HepG2 (cell line): Measurements from ENCODE around the gene NELL1. TPM values are rescaled to one million over a fixed set of nuclear protein-coding genes. Genes with fewer than 3 reads are reported as not detected.

Source experiments
- ATAC-seq: fragments of 200-7000 bp; cut with Tn5 transposase; 3 replicates; pipeline ENCODE4 v1.9.1; 2020; ENCODE audit warnings: mild to moderate bottlenecking, moderate library complexity
- BruUV-seq: library from RNA; stranded (reverse); fragments of 400-500 nt; replicated peaks from 2 replicates; lab custom pipeline; 2021; lab: Mats Ljungman, UMichigan
- CTCF ChIA-PET: fragments of 300-600 bp; formaldehyde crosslinking; extraction: SDS; loops from one replicate; lab custom pipeline; 2021; ENCODE audit warnings: low total read pairs, inconsistent platforms, low intra/inter-chr PET ratio; lab: Yijun Ruan, JAX
- POLR2A ChIA-PET: fragments of 350-600 bp; sonication (Branson Sonifier 250); formaldehyde crosslinking; loops from one replicate; lab custom pipeline; 2020; ENCODE audit warnings: antibody characterized with exemption, inconsistent platforms; lab: Yijun Ruan, JAX
- DNase-seq: peaks from one replicate; pipeline ENCODE4 v3.0.0-alpha.2; 2015; ENCODE audit warnings: low spot score
- FAIRE-seq: peaks from 3 replicates; lab custom pipeline; 2011; peaks lifted over from hg19 to GRCh38; lab: Jason Lieb, UNC
- H2AFZ ChIP-seq: one replicate; pipeline ENCODE4 v1.6.1; 2011; ENCODE audit warnings: low read length, inconsistent platforms
- H3K27ac ChIP-seq: fragments of 300-600 bp; 3 replicates; pipeline ENCODE4 v1.8.0; 2011; ENCODE audit warnings: mixed run types, mild to moderate bottlenecking, mixed read lengths, low read length, inconsistent platforms; ENCODE audit not compliant: insufficient read depth; ENCODE audit errors: extremely low read length
- H3K27me3 ChIP-seq, 2 experiments: fragments of 200-600 bp in 1 of 2; 2 replicates in 1 of 2; 3 replicates in 1 of 2; pipeline versions ENCODE4 v1.6.0 to v1.8.0; 2011; ENCODE audit warnings: low read length in 2 of 2, mild to moderate bottlenecking in 2 of 2, moderate library complexity in 2 of 2, inconsistent platforms in 1 of 2; ENCODE audit not compliant: insufficient read depth in 2 of 2, control insufficient read depth in 1 of 2
- H3K36me3 ChIP-seq, 2 experiments: fragments of 200-600 bp in 1 of 2; replicated peaks in 1 of 2; 2 replicates in 1 of 2; 3 replicates in 1 of 2; pipeline versions ENCODE4 v1.5.1 to v1.8.0; 2011; ENCODE audit warnings: low read length in 2 of 2, inconsistent platforms in 1 of 2; ENCODE audit not compliant: insufficient read depth in 2 of 2, control insufficient read depth in 1 of 2
- H3K4me1 ChIP-seq: 2 replicates; pipeline ENCODE4 v1.5.1; 2012; ENCODE audit warnings: low read length, inconsistent platforms; ENCODE audit not compliant: insufficient read depth
- H3K4me2 ChIP-seq: 2 replicates; pipeline ENCODE4 v1.6.0; 2011; ENCODE audit warnings: low read depth, low read length, inconsistent platforms
- H3K4me3 ChIP-seq, 3 experiments: fragments of 200-600 bp in 1 of 3; sonication (generic), shearing (Covaris generic) in 1 of 3; replicated peaks in 1 of 3; 2 replicates each; pipeline ENCODE4 v1.5.1; 2011 to 2016; ENCODE audit warnings: low read length in 3 of 3, inconsistent platforms in 2 of 3, low read depth in 2 of 3, mild to moderate bottlenecking in 2 of 3, control low read depth in 1 of 3, mixed read lengths in 1 of 3; ENCODE audit not compliant: insufficient read depth in 1 of 3
- H3K79me2 ChIP-seq: one replicate; pipeline ENCODE4 v1.6.1; 2011; ENCODE audit warnings: low read length, inconsistent platforms; ENCODE audit not compliant: insufficient read depth
- H3K9ac ChIP-seq: 2 replicates; pipeline ENCODE4 v1.6.0; 2011; ENCODE audit warnings: mild to moderate bottlenecking, low read depth, low read length, inconsistent platforms; ENCODE audit not compliant: insufficient read depth
- H3K9me3 ChIP-seq: 2 replicates; pipeline ENCODE4 v1.5.1; 2012; ENCODE audit warnings: mild to moderate bottlenecking, low read length
- H4K20me1 ChIP-seq: 2 replicates; pipeline ENCODE4 v1.6.0; 2011; ENCODE audit warnings: inconsistent platforms, mild to moderate bottlenecking, low read length, moderate library complexity; ENCODE audit not compliant: insufficient read depth
- MAF1 ChIP-seq: sonication (generic); formaldehyde crosslinking; IDR thresholded peaks from 2 replicates; pipeline ENCODE4 v1.5.0; 2020; ENCODE audit warnings: missing genetic modification reagents, borderline replicate concordance
- PLRG1 ChIP-seq: fragments of 450-650 bp; conservative IDR thresholded peaks from 2 replicates; pipeline ENCODE4 v1.6.1; 2016
- ZNF180 ChIP-seq: sonication (generic); formaldehyde crosslinking; IDR thresholded peaks from 2 replicates; pipeline ENCODE4 v1.4.0; 2020; ENCODE audit warnings: low read depth, missing genetic modification reagents, borderline replicate concordance
- ZNF343 ChIP-seq: sonication (generic); formaldehyde crosslinking; IDR thresholded peaks from 2 replicates; pipeline ENCODE4 v1.4.0; 2020; ENCODE audit warnings: mild to moderate bottlenecking, missing genetic modification reagents
- in situ Hi-C: cut with HindIII; loops from 2 replicates; pipeline ENCODE4 v1.10.0; 2017; ENCODE audit warnings: low pct_unique_long_range_greater_than_20kb; ENCODE audit not compliant: extremely low pct_ligation_motif_present
- intact Hi-C: fragments of 100-400 bp; cut with micrococcal nuclease; formaldehyde crosslinking; loops from one replicate; pipeline ENCODE4 v1.10.0; 2022; ENCODE audit not compliant: unreplicated experiment
- polyA plus RNA-seq, 8 experiments: library from polyadenylated mRNA; depleted of rRNA in 3 of 8; stranded (reverse) in 7 of 8; unstranded in 1 of 8; fragments of >200 nt; fragmentation: Illumina TruSeq in 4 of 8; extraction: Trizol in 4 of 8; gene quantifications; 2 replicates each; pipeline versions ENCODE4 v1.2.1 to v1.2.3, GENCODE V29; 2011 to 2016; ENCODE audit warnings: low read depth in 4 of 8, missing spikeins in 1 of 8, mixed read lengths in 1 of 8; ENCODE audit not compliant: insufficient read depth in 1 of 8
- total RNA-seq, 5 experiments: library from RNA; depleted of rRNA; stranded (reverse); fragments of >200 nt; fragmentation: Illumina TruSeq; extraction: Trizol; gene quantifications; 2 replicates each; pipeline ENCODE4 v1.2.3, GENCODE V29; 2016; ENCODE audit warnings: low read depth in 1 of 5
- TF ChIP-seq, protein P1 (sequence below): sonication (generic); formaldehyde crosslinking; IDR thresholded peaks from 2 replicates; pipeline ENCODE4 v1.4.0; 2020; ENCODE audit warnings: missing genetic modification reagents, borderline replicate concordance
- TF ChIP-seq, protein P2 (sequence below): sonication (generic); formaldehyde crosslinking; IDR thresholded peaks from 2 replicates; pipeline ENCODE4 v1.8.1; 2023; ENCODE audit warnings: mild to moderate bottlenecking, inconsistent platforms, moderate library complexity, missing genetic modification reagents, borderline replicate concordance
- TF ChIP-seq, protein P3 (sequence below): IDR thresholded peaks from 2 replicates; pipeline ENCODE4 v1.6.1; 2016; ENCODE audit warnings: mild to moderate bottlenecking, missing biosample characterization, missing genetic modification reagents

Gene NELL1
- total and polyA plus RNA-seq, 2 of the 13 experiments (the other 11 are each of a cell fraction or from before 2014, with no cell fraction given): not detected

DNA sequence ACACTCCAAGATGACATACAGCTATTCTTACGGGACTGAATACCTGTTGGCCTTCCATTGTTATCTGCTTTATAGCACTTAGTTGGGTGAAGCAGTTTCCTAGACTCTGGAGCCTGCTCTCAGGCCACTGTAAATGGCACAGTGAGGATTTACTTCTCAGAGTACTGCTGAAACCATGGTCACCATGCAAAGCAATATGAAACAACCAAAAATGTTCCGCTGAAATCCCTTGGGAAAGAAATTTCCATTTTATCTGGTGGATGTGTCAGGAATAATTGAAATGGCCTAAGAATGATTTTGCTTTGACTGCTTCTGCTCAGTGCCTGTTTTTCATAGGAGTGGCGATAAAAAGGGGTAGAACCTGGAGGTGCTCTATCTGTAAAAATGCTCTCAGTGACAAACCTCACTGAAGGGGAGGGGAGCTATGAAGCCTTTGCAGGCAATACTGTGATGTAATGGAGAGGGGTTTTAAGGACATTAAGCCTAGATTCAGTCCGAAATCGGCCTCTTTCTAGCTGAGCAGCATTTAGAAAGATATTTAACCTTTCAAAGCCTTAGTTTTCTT, 871.9 kb downstream of the NELL1 start (continued):
- TF ChIP-seq ZNF343: no peak

DNA sequence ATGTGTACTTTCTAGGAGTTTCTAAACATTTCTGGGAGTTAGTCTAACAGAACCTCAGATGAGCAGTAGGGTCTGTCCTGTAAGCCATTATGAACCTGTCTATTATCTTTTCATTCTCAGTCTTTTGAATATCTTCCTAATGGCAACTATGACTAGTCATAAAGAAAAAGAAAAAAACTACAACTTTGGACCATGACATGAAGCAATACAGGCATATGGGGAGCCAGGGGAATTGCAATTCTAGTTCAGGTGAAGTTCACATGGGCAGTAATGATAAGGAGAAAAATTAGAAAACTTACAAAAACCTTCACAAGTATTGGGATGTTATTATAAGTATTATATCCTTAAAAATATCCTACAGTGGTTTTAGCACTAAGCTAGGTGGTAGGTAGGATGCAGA, 874.5 kb downstream of the NELL1 start:
- Histone ChIP-seq H3K9me3 (no peaks in the 10 kb centered on the region), H3K27ac (no peak overlapping the region), H3K4me2 (no peak overlapping the region), H3K27me3 (no peaks in the 10 kb centered on the region), H3K4me1 (no peaks in the 10 kb centered on the region), H2AFZ (no peak overlapping the region), H4K20me1 (no peaks in the 10 kb centered on the region), H3K9ac (no peak overlapping the region), H3K79me2 (no peaks in the 10 kb centered on the region), H3K4me3 (no peak overlapping the region), H3K36me3 (no peaks in the 10 kb centered on the region)
- ChIA-PET CTCF (no interaction called here), POLR2A (no interaction called here)
- FAIRE-seq (no peak), ATAC-seq (no peak), DNase-seq (no peak)
- in situ Hi-C loops: no loop called here
- TF ChIP-seq, protein P1, sequence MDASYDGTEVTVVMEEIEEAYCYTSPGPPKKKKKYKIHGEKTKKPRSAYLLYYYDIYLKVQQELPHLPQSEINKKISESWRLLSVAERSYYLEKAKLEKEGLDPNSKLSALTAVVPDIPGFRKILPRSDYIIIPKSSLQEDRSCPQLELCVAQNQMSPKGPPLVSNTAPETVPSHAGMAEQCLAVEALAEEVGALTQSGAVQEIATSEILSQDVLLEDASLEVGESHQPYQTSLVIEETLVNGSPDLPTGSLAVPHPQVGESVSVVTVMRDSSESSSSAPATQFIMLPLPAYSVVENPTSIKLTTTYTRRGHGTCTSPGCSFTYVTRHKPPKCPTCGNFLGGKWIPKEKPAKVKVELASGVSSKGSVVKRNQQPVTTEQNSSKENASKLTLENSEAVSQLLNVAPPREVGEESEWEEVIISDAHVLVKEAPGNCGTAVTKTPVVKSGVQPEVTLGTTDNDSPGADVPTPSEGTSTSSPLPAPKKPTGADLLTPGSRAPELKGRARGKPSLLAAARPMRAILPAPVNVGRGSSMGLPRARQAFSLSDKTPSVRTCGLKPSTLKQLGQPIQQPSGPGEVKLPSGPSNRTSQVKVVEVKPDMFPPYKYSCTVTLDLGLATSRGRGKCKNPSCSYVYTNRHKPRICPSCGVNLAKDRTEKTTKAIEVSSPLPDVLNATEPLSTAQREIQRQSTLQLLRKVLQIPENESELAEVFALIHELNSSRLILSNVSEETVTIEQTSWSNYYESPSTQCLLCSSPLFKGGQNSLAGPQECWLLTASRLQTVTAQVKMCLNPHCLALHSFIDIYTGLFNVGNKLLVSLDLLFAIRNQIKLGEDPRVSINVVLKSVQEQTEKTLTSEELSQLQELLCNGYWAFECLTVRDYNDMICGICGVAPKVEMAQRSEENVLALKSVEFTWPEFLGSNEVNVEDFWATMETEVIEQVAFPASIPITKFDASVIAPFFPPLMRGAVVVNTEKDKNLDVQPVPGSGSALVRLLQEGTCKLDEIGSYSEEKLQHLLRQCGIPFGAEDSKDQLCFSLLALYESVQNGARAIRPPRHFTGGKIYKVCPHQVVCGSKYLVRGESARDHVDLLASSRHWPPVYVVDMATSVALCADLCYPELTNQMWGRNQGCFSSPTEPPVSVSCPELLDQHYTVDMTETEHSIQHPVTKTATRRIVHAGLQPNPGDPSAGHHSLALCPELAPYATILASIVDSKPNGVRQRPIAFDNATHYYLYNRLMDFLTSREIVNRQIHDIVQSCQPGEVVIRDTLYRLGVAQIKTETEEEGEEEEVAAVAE: no peak
- TF ChIP-seq MAF1 (CRISPR knock-in tag) (no peak), PLRG1 (no peak), ZNF180 (CRISPR knock-in tag) (no peak)
- TF ChIP-seq, protein P2, sequence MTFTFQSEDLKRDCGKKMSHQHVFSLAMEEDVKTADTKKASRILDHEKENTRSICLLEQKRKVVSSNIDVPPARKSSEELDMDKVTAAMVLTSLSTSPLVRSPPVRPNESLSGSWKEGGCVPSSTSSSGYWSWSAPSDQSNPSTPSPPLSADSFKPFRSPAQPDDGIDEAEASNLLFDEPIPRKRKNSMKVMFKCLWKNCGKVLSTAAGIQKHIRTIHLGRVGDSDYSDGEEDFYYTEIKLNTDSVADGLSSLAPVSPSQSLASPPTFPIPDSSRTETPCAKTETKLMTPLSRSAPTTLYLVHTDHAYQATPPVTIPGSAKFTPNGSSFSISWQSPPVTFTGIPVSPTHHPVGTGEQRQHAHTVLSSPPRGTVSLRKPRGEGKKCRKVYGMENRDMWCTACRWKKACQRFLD (CRISPR knock-in tag): no peak
- TF ChIP-seq, protein P3, sequence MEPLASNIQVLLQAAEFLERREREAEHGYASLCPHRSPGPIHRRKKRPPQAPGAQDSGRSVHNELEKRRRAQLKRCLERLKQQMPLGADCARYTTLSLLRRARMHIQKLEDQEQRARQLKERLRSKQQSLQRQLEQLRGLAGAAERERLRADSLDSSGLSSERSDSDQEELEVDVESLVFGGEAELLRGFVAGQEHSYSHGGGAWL (CRISPR knock-in tag): no peak
- no TSS peak for BruUV-seq
- intact Hi-C loops: no loop called here
